NCI-H345 treated with DMSO at 0.1 percent for 48 hours (cell line): ENCODE measurements around the gene HPSE2.

Experiments
- DNase-seq: peaks from one replicate; lab custom pipeline; 2025; ENCODE audit not compliant: unreplicated experiment; lab: John Stamatoyannopoulos, UW

HPSE2 gene

DNA sequence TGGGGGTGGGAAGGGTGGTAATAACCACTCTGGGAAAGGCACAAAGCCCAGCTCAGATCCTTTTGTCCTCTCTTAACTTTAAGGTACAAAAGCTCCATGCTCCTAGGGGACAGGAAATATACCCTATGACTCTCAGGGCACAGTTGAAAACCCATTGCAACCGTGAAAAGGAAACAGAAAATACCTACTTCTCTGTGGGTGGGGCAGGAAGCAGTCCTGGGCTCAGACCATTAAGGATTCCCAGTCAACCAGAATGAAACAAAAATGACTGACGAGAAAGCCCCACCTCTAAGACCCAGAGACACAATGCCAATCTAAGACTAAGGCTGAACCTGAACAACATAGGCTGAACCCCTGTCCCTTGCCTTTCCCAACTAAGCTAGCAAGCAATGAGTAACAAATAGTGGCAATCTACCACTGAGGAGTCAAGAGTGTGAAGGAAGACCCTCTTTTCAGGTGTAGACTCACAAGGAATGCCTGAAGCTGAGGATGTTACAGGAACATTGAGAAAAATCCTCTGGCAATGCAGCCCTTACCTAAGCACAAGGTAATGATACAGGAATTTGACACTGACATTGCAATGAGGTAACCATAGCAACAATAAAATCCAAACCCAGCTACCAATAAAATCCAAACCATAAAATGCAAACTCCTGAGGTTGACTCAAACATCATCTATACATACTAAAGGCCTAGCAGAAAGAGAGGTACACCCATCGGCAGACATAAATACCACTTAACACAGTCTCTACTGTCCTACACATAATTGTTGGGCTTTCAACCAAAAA is 380.1 kb downstream of the HPSE2 start:
- no peak for DNase-seq

- DNase-seq = no peak
Measured at GRCh38 chr10:98852686-98853085, 383.0 kb downstream of the HPSE2 start.

GRCh38 chr10:98848361-98848760 is 387.3 kb downstream of the HPSE2 start:
- no peak for DNase-seq

DNA sequence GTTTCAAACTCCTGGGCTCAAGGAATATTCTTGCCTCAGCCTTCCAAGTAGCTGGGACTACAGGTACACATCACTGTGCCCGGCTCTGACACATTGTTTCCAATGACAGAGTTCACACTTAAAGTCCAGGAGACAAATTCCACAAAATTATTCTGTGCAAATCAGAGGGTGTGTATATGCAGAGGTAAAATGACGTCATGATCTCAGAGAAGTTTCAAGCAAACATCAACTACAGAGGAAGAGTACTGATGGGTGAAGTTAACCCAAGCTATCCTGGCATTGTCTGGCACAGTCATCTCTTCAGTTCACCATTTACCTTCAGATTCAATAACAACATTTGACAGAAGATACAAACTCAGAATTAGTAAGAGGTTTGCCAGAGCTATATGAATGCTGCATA is 388.9 kb downstream of the HPSE2 start:
- DNase-seq = no peak

GRCh38 chr10:98833542-98833941 is 402.1 kb downstream of the HPSE2 start:
- no peak for DNase-seq

GRCh38 chr10:98832738-98833137 is 402.9 kb downstream of the HPSE2 start:
- no peak for DNase-seq

DNA sequence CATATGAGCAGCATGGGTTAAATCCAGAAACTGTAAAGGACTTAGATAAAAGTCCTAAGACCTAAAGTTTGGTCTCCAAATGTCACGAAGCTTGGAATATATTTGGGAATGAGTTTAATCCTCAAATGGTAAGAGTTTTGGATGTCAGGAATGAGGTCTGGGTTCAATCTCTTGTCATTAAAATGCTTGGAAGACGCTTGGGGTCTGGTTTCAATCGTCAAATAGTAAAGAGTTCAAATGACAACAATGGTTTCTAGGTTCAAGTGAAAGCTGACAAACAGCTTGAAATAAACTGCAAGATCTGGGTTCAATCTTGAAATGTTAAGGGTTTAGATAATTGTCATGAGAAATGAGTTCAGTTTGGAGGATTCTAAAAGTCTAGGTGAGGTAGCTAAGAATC is 403.5 kb downstream of the HPSE2 start:
- no peak for DNase-seq

GRCh38 chr10:98831391-98831790 is 404.3 kb downstream of the HPSE2 start:
- no peak for DNase-seq

- DNase-seq = no peak
Measured at GRCh38 chr10:98825741-98826140, 409.9 kb downstream of the HPSE2 start.

GRCh38 chr10:98817396-98817795 is 418.3 kb downstream of the HPSE2 start:
- no peak for DNase-seq

- DNase-seq = no peak
Measured at GRCh38 chr10:98815039-98815885, 420.4 kb downstream of the HPSE2 start.

- no peak for DNase-seq
Measured at GRCh38 chr10:98814470-98814869, 421.2 kb downstream of the HPSE2 start.

GRCh38 chr10:98808282-98808892 is 427.3 kb downstream of the HPSE2 start:
- DNase-seq = no peak

GRCh38 chr10:98800263-98800662 is 435.4 kb downstream of the HPSE2 start:
- no peak for DNase-seq

DNA sequence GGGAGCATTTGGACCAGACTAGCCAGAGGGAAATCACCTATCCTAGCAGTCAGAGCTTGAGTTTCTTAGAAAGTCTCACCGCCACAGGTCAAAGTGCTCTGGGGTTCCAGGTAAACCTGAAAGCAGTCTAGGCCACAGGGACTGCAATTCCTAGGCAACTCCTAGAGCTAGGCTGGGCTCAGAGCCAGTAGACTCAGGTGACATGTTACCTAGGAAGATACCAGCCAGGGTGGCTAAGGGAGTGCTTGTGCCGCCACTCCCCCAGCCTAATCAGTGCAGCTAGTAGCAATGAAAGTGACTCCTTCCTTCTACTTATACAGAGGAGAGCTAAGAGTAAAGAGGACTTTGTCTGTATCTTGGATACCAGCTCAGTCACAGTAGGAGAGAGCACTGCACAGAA is 440.2 kb downstream of the HPSE2 start:
- no peak for DNase-seq

DNA sequence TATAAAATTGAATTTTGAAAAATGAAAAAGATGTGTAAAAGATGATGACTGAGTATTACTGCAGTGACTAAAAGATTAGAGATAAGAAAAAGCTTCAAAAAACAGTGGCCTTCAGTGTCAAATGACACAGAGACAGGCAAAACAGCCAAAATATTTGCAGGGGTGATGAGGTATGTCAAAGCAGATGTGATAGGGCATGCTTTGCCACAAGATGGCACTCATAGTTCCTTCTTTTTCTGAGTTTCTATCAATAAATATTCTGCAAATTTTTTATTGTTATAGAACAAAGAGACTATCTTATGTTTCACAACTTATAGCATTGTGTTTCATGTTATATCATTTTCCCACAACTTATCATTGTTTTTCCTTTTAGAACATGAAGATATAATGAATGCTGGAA is 444.8 kb downstream of the HPSE2 start:
- peak; percentile 10 for DNase-seq

DNA sequence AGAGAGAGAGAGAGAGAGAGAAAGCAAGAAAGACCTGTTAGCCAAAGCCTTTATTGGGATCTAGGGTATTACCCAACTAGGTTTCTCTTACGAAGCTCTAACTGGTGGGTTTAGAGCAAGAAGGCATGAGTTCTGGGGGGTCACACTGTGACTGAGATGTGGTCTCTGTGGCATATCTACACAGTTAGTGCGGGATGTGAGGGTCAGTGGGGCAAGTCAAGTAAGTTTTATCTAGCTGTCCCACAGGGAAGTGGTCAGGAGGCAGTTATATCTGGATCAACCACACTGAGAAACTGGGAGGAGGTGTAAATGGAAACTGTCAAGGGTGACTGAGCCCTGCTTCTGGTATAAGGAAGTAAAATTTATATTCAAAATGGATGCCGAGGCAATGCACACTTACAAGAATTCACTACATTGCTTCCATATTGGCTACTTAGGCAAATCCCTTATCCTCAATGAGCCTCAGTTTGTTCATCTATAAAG is 457.3 kb downstream of the HPSE2 start:
- DNase-seq = no peak

- no peak for DNase-seq
Measured at GRCh38 chr10:98758463-98758862, 477.2 kb downstream of the HPSE2 start.

DNA sequence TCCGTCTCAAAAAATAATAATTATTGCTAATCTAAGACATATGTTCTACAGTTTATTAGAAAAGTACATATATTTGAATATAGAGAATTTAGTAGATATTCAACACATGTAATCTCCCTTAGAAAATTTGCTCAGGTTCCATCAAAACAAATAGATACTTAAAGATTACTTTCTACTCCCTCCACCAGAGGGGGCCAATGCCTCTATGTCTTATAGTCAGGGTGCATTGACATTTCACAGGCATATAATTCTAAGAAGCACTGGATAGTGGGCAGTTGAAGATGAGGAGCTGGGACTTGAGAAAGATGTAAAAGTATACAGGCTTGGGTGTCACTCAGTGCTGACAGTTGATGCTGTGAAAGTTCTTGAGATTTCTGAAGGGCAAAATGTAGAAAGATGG is 487.4 kb downstream of the HPSE2 start:
- no peak for DNase-seq

DNA sequence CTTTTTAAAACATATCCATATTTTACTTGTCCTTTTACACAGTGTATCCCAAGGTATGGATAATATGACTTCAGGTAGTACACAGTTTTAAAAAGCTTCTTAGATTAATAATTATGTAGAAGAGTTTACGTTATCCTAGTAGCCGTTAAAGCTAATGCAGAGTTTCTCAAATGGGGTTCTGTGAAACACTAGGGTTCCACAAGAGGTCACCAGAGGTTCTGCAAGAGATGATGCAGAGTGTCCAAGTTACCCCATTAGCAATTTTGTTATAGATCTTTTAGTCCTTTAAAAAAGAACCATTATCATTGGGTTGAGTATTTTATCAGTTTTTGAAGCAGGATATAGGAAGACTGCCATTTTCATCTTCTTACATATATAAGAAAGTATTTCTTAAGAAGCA is 490.0 kb downstream of the HPSE2 start:
- DNase-seq = no peak

DNA sequence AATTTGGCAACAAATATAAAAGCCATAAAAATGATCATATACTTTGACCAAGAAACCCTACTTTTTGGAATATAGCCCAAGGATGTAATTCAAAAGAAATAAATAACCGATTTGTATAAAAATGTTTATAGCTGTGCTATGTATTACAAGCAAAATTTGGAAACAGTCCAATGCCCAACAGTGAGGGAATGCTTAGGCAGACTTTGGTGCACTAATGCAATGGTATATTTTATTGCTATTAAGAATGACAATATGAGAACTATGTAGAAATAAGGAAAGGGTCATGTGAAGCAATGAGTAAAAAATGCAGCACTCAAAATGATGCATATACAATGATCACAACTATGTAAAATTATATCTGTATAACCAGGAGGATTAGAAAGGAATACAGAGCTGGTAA is 515.1 kb downstream of the HPSE2 start:
- DNase-seq = no peak

- no peak for DNase-seq
Measured at GRCh38 chr10:98713586-98713985, 522.1 kb downstream of the HPSE2 start.
